ENCODE data around the gene PTPRJ. TPM values are rescaled to one million over a fixed set of nuclear protein-coding genes. Genes with fewer than 3 reads are reported as not detected.

PTPRJ gene
- total RNA-seq, 2 experiments from 2014 or later, result 8.2 to 10.7 TPM

DNA sequence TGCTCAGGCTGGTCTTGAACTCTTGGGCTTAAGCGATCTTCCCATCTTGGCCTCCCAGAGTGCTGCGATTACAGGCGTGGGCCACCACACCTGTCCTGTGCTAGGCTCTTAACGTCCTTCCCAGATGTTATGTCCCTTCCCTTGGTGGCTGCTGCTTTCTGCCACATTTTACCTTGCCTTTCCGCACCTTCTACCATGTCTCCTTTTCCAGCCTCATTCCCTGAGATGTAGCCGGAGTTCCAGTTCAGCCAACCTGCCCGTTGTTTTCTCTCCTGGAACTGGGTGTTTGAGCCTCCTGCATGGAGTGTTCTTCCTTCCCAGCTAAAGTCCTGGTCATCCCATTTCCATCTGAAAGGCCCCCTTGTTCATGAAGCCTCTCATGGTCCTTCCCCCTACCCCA is 95.3 kb downstream of the PTPRJ start:
- Mint-ChIP-seq H3K27ac (no peak overlapping the region), H3K36me3 (ENCODE audit: low read depth) (peaks cover 3% of the 10 kb centered on the region), H3K4me3 (no peak overlapping the region), H3K27me3 (ENCODE audit: low read depth) (no peaks in the 10 kb centered on the region), H3K9me3 (no peaks in the 10 kb centered on the region), H3K4me1 (ENCODE audit: low read depth) (peaks cover 22% of the 10 kb centered on the region)
- intact Hi-C loops (cut with micrococcal nuclease), result no loop called here
- DNase-seq, result no peak
- CTCF ChIA-PET, result interaction anchor here (0.6 kb wide), 1 partner anchor 33 kb away, joined by 3 read pairs; no protein-coding TSS in a partner anchor

DNA sequence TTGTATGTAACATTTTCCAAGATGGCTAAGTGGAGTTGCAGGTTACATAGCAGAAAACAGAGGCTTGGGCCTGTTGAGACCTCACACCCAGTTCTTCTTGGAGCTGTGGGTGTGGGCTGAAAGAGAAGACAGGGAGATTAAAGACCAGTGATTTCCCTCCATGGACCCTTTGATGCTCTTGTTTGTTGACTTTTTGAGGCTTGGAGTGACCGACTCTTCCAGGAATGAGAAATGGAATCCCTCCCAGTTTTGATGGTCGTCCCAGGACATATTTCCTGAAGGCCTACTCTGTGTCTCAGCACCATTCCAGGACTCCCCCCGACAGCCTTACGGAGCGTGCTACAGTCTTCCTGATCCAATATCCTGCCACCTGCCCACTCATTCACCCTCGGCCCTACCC is 96.9 kb downstream of the PTPRJ start:
- CTCF ChIA-PET, result interaction anchor here (1.0 kb wide), 1 partner anchor 71 kb away, joined by 4 read pairs; no protein-coding TSS in a partner anchor
- H3K4me3 Mint-ChIP-seq, result no peak overlapping the region
- H3K9me3 Mint-ChIP-seq, result no peaks in the 10 kb centered on the region
- H3K36me3 Mint-ChIP-seq (ENCODE audit: low read depth), result peaks cover 3% of the 10 kb centered on the region
- no peak for DNase-seq
- H3K27ac Mint-ChIP-seq, result no peak overlapping the region
- no peaks in the 10 kb centered on the region for H3K27me3 Mint-ChIP-seq (ENCODE audit: low read depth)
- peaks cover 34% of the 10 kb centered on the region for H3K4me1 Mint-ChIP-seq (ENCODE audit: low read depth)
- intact Hi-C loops (cut with micrococcal nuclease), result no loop called here

DNA sequence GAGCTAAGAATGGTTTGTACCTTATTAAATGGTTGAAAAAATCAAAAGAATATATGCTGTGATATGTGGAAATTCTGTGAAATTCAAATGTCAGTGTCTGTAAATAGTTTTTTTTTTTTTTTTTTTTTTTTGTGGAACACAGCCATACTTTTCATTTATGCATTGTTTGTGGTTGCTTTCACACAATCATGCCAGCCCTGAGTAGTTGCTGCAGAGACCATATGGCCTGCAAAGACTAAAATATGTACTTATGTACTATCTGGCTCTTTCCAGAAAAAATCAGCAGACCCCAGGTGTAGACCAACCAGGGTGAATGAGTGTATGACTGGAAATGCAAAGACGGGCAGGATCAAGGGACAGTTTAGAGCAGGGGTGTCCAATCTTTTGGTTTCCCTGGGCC is 98.3 kb downstream of the PTPRJ start:
- Mint-ChIP-seq H3K4me3 (no peak overlapping the region), H3K4me1 (ENCODE audit: low read depth) (peaks cover 37% of the 10 kb centered on the region), H3K27me3 (ENCODE audit: low read depth) (no peaks in the 10 kb centered on the region), H3K9me3 (no peaks in the 10 kb centered on the region), H3K27ac (no peak overlapping the region), H3K36me3 (ENCODE audit: low read depth) (peaks cover 3% of the 10 kb centered on the region)
- intact Hi-C loops (cut with micrococcal nuclease), result no loop called here
- CTCF ChIA-PET, result no interaction called here
- DNase-seq, result no peak

DNA sequence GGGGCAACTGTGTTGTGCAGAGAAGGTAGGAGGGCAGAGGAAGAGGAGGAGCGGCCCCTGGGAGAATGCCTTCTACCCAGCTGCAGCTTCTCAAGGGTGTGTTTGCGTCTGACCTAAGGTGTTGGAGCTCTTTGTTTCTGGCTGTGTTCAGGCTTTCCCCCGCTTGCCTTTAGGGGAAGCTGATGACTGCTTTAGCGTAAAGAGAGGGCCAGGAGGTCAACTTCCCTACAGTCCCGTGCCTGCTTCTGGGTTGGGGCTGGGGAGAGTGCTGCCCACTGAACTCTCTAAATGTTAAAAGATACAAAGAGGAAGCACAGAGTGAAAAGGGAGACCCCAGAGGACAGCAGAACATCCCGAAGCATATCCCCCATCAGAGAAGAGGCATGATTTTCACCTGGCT is 99.2 kb downstream of the PTPRJ start:
- no peak overlapping the region for H3K27ac Mint-ChIP-seq
- H3K4me1 Mint-ChIP-seq (ENCODE audit: low read depth), result peaks cover 36% of the 10 kb centered on the region
- H3K27me3 Mint-ChIP-seq (ENCODE audit: low read depth), result no peaks in the 10 kb centered on the region
- no peaks in the 10 kb centered on the region for H3K9me3 Mint-ChIP-seq
- intact Hi-C loops (cut with micrococcal nuclease), result no loop called here
- no peak for DNase-seq
- peaks cover 3% of the 10 kb centered on the region for H3K36me3 Mint-ChIP-seq (ENCODE audit: low read depth)
- CTCF ChIA-PET, result interaction anchor here (0.9 kb wide), 2 partner anchors 25 to 29 kb away, joined by 3 to 5 read pairs; no protein-coding TSS in a partner anchor
- no peak overlapping the region for H3K4me3 Mint-ChIP-seq

DNA sequence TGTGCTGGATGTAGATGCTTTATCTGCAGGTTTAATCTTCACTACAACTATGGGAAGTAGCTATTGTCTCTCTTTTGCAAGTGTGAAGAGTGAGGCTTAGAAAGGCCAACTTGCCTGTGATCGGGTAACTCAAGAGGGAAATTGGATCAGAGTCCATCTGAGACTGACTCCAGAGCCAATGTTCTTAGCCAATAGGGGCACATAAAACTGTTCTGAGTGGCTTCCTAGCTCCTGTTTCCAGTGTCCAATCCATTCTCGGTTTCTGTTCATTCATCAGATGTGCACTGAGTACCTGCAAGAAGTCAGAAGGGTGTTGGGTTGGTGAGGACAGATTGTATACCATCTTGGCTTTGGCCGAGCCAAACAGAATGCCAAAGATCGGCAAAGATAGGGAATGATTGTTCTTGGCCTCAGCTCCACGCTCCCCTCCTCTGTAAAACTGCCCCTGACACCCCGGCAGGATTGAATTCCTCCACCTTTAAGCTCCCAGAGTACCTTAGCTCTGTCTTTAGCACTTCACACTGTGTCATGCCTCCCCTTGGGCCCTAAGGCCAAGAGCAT is 100.0 kb downstream of the PTPRJ start:
- H3K4me1 Mint-ChIP-seq (ENCODE audit: low read depth), result peaks cover 33% of the 10 kb centered on the region
- H3K27me3 Mint-ChIP-seq (ENCODE audit: low read depth), result no peaks in the 10 kb centered on the region
- CTCF ChIA-PET, result interaction anchor here (0.9 kb wide), 2 partner anchors 26 to 28 kb away, joined by 3 to 5 read pairs; no protein-coding TSS in a partner anchor
- no peak overlapping the region for H3K27ac Mint-ChIP-seq
- no peaks in the 10 kb centered on the region for H3K9me3 Mint-ChIP-seq
- peaks cover 3% of the 10 kb centered on the region for H3K36me3 Mint-ChIP-seq (ENCODE audit: low read depth)
- intact Hi-C loops (cut with micrococcal nuclease), result loop anchor here (2.0 kb wide), 1 partner anchor 18 kb away; no protein-coding TSS in a partner anchor
- H3K4me3 Mint-ChIP-seq, result no peak overlapping the region
- DNase-seq, result no peak

DNA sequence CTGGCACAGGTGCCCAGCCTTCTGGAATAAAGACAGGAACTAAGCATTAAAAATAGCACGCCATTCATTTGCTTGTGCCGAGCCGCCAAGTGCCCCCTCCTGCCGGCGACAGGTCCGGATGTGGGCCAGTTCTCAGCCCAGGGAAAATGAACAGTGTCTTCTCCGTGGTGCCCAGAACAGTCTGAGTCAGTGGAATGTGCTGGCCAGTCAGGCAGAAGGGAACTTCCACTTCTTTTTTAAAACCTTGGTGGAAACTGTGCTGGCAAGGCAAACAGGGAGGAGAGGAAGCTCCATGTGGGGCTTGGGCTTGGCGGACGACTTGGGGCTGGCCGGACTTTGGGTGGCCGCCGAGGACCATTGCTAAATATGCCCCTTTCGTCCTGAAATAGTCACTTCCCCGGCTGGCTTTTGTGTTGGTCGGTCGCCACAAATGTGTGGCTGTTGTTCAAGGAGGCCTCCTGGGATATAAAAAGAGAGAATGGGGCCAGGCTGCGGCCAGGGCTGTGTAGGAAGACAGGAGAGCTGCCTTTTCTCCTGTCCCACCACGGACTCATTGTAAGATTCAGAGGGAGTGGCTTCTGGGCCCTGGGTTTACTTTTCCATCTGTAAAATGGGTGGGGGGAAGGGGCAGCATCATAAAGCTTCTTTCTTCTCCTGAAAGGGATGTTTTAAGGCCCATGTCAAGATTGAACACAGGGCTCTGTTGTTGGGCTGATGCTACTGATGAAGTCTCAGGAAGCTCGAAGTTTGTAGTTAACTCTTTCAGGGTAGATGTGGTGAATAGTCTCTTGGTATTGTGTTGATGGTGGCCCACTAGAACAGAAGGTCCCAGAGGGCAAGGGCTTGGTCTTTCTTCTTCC is 101.0 kb downstream of the PTPRJ start:
- H3K27ac Mint-ChIP-seq, result no peak overlapping the region
- peaks cover 33% of the 10 kb centered on the region for H3K4me1 Mint-ChIP-seq (ENCODE audit: low read depth)
- intact Hi-C loops (cut with micrococcal nuclease), result loop anchor here (2.0 kb wide), 1 partner anchor 19 kb away; no protein-coding TSS in a partner anchor
- H3K9me3 Mint-ChIP-seq, result no peaks in the 10 kb centered on the region
- peaks cover 3% of the 10 kb centered on the region for H3K36me3 Mint-ChIP-seq (ENCODE audit: low read depth)
- peak overlapping the region; percentile 8 for H3K4me3 Mint-ChIP-seq
- no peaks in the 10 kb centered on the region for H3K27me3 Mint-ChIP-seq (ENCODE audit: low read depth)
- CTCF ChIA-PET, result interaction anchor here (0.6 kb wide), 1 partner anchor 8 kb away, joined by 5 read pairs; no protein-coding TSS in a partner anchor
- DNase-seq, result peak; percentile 66

DNA sequence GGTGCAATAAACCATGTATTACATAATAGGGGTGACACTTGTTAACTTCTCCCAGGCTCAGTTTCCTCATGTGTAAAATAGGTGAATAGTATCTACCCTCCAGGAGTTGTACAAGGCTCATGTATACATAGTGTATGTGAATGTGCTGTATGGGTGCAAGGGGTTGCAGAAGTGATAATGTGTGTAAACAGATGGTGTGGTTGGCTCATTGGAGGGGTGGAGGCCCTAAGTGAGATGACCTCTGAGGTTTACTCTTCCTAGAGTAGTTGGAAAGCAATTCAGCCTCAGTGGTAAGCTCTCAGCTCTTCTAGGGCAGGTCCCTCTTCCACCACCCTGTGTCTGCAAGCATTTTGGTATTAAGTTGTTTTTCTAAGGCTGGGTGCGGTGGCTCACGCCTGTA is 102.4 kb downstream of the PTPRJ start:
- DNase-seq, result no peak
- CTCF ChIA-PET, result interaction anchor here (0.8 to 1.2 kb wide), 2 partner anchors 67 to 148 kb away, joined by 3 to 4 read pairs; no protein-coding TSS in a partner anchor
- intact Hi-C loops (cut with micrococcal nuclease), result no loop called here
- Mint-ChIP-seq H3K27ac (no peak overlapping the region), H3K36me3 (ENCODE audit: low read depth) (no peaks in the 10 kb centered on the region), H3K4me3 (no peak overlapping the region), H3K27me3 (ENCODE audit: low read depth) (no peaks in the 10 kb centered on the region), H3K9me3 (no peaks in the 10 kb centered on the region), H3K4me1 (ENCODE audit: low read depth) (peaks cover 38% of the 10 kb centered on the region)

DNA sequence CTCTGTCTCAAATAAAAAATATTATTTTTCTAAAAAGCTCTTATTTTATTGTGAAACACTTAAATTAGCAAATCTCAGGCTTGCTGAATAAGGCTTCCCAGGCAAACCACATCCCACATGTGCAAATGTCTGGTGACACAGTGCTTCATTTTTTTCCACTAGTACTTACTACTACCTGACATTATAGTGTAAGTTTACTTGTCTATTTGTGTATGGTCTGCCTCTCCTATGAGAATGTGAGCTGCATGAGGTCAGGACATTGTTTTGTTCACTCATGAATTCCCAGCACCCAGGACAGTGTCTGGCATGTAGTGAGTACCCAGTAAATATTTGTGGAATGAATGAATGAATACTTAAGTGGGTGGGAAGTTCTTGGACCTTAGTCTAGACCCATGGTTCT is 103.1 kb downstream of the PTPRJ start:
- intact Hi-C loops (cut with micrococcal nuclease), result no loop called here
- H3K27me3 Mint-ChIP-seq (ENCODE audit: low read depth), result no peaks in the 10 kb centered on the region
- no peak overlapping the region for H3K27ac Mint-ChIP-seq
- H3K4me3 Mint-ChIP-seq, result no peak overlapping the region
- no peaks in the 10 kb centered on the region for H3K36me3 Mint-ChIP-seq (ENCODE audit: low read depth)
- no peak for DNase-seq
- H3K9me3 Mint-ChIP-seq, result no peaks in the 10 kb centered on the region
- peaks cover 42% of the 10 kb centered on the region for H3K4me1 Mint-ChIP-seq (ENCODE audit: low read depth)
- CTCF ChIA-PET, result interaction anchor here (0.6 to 1.2 kb wide), 3 partner anchors 68 to 149 kb away, joined by 3 to 4 read pairs (median 3); no protein-coding TSS in a partner anchor

DNA sequence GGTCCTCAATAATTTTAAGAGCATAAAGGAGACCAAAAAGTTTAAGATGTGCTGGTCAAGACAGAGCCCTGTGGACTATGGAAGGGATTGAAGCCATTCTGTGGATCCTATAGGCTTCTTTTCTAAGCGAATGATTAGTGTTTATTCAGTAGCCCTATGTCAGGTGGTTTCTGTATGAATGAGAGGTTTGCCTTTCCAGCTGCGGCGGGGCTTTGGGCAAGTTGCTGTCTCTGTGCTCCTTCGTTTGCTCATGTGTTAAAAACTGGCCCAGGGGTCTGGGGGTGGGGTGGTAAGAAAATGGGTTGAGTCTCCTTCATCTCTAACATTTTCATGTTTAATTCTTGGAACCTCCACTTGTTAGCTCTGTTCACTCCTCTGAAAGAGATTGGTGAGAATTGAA is 105.3 kb downstream of the PTPRJ start:
- intact Hi-C loops (cut with micrococcal nuclease), result no loop called here
- Mint-ChIP-seq H3K9me3 (no peaks in the 10 kb centered on the region), H3K27me3 (ENCODE audit: low read depth) (no peaks in the 10 kb centered on the region), H3K27ac (no peak overlapping the region), H3K4me3 (no peak overlapping the region), H3K36me3 (ENCODE audit: low read depth) (no peaks in the 10 kb centered on the region), H3K4me1 (ENCODE audit: low read depth) (peaks cover 44% of the 10 kb centered on the region)
- CTCF ChIA-PET, result no interaction called here
- no peak for DNase-seq

DNA sequence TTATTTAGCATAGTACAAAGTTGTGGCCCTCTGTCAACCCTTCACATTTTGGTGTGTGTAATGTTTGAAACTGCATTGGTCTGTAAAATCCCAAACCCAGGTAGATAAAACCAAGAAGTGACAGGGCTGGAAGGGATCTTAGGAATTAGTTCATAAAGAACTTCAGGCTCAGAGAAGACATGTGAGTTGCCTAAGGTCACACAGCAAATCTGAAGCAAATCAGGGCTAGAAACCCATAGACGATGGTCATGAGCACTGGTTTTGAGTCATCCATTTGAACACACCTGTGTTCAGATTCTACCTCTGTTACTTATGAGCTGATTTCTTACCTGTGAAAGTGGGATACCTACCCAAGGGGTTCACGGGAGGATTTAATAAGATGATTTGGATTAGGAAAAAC is 107.1 kb downstream of the PTPRJ start:
- DNase-seq, result no peak
- CTCF ChIA-PET, result no interaction called here
- H3K36me3 Mint-ChIP-seq (ENCODE audit: low read depth), result no peaks in the 10 kb centered on the region
- no peak overlapping the region for H3K4me3 Mint-ChIP-seq
- H3K9me3 Mint-ChIP-seq, result no peaks in the 10 kb centered on the region
- no peak overlapping the region for H3K27ac Mint-ChIP-seq
- intact Hi-C loops (cut with micrococcal nuclease), result no loop called here
- no peaks in the 10 kb centered on the region for H3K27me3 Mint-ChIP-seq (ENCODE audit: low read depth)
- peaks cover 43% of the 10 kb centered on the region for H3K4me1 Mint-ChIP-seq (ENCODE audit: low read depth)

DNA sequence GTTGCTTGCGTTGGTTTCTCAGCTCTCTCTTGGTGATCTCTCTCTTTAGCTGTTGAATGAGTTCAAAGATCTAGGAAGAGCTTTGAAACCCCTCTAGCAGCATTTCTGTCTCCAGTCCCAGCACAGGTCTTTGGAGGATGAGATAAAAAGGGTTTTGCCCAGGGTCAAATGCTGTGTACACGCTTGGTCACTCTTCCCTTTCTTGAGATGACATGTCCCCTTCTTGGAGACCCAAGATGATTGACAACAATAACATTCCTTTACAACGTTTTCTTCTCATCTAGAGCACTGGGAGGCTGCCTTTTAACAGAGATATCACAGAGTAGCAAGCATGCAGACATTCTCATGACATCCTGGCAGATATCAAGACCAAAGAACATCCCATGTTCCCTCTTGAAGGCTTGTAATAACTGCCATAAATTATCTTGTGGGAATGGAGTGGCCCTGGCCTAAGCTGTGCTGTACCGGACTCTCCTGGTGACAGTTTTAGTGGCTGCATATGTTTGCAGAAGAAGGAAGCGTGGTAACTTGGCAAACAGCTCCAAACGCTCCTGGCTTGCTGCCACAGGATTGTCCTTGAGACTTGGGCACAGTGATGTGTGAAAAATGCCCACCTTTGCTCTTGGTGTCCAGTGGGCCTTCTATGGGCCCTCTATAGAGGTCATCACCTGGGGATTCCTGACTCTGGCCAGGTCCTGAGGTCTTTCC is 107.8 kb downstream of the PTPRJ start:
- CTCF ChIA-PET, result no interaction called here
- Mint-ChIP-seq H3K27ac (no peak overlapping the region), H3K9me3 (no peaks in the 10 kb centered on the region), H3K4me1 (ENCODE audit: low read depth) (peaks cover 43% of the 10 kb centered on the region), H3K36me3 (ENCODE audit: low read depth) (no peaks in the 10 kb centered on the region), H3K4me3 (no peak overlapping the region), H3K27me3 (ENCODE audit: low read depth) (no peaks in the 10 kb centered on the region)
- intact Hi-C loops (cut with micrococcal nuclease), result no loop called here
- no peak for DNase-seq

DNA sequence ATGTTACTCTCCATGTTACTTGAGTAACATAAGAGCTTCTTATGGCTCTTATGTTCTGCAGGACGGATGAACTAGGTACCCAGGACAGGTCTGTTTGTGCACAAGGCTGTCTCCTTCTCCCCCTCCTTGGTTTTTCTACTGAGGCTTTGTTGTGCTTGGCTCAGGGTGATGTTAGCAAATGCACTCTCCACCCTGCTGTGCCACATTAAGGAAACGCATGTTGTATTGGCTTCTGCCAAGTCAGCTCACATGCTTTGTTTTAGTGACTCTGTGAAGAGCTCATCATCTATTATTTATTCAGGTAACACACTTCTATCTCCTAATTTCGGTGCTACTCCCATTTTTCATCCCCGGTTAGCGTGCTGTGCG is 108.3 kb downstream of the PTPRJ start:
- Mint-ChIP-seq H3K4me3 (no peak overlapping the region), H3K36me3 (ENCODE audit: low read depth) (no peaks in the 10 kb centered on the region), H3K27me3 (ENCODE audit: low read depth) (no peaks in the 10 kb centered on the region), H3K4me1 (ENCODE audit: low read depth) (peaks cover 43% of the 10 kb centered on the region), H3K9me3 (no peaks in the 10 kb centered on the region), H3K27ac (no peak overlapping the region)
- intact Hi-C loops (cut with micrococcal nuclease), result no loop called here
- CTCF ChIA-PET, result no interaction called here
- DNase-seq, result no peak

All from activated naive CD4-positive, alpha-beta T cell treated with anti-CD3 and anti-CD28 coated beads for 36 hours (primary cell).